H1 (cell line): ENCODE results near the gene CMTM2. TPM values are rescaled to one million over a fixed set of nuclear protein-coding genes. Genes with fewer than 3 reads are reported as not detected.

Experiments
- CTCF ChIA-PET: fragments of 300-600 bp; sonication (Branson Sonifier 250); formaldehyde crosslinking; loops from one replicate; lab custom pipeline; 2021; ENCODE audit not compliant: partially characterized antibody; lab: Charles Lee
- POLR2A ChIA-PET: fragments of 300-600 bp; sonication (Branson Sonifier 250); formaldehyde crosslinking; loops from one replicate; lab custom pipeline; 2021; ENCODE audit warnings: inconsistent platforms; ENCODE audit not compliant: partially characterized antibody; lab: Charles Lee
- DNase-seq, 2 experiments: peaks; one replicate each; pipeline versions ENCODE4 v3.0.0 to v3.0.0-alpha.2; 2010 to 2022; ENCODE audit warnings: low spot score in 2 of 2, low read depth in 1 of 2, mixed read lengths in 1 of 2
- FAIRE-seq: peaks from 2 replicates; lab custom pipeline; 2011; peaks lifted over from hg19 to GRCh38; lab: Jason Lieb, UNC
- H2AFZ ChIP-seq: 2 replicates; pipeline ENCODE4 v1.8.1; 2012; ENCODE audit warnings: low read length, inconsistent platforms
- H2AK5ac ChIP-seq: 2 replicates; pipeline ENCODE4 v1.6.1; 2013; ENCODE audit warnings: low read depth, low read length
- H2BK120ac ChIP-seq: replicated peaks from 2 replicates; pipeline ENCODE3; 2013; ENCODE audit warnings: low read depth, low read length, inconsistent platforms
- H2BK12ac ChIP-seq: 2 replicates; pipeline ENCODE4 v1.6.1; 2013; ENCODE audit warnings: low read depth, low read length
- H2BK15ac ChIP-seq: 2 replicates; pipeline ENCODE4 v1.6.1; 2013; ENCODE audit warnings: low read length
- H2BK20ac ChIP-seq: 2 replicates; pipeline ENCODE4 v1.6.1; 2013; ENCODE audit warnings: low read length
- H2BK5ac ChIP-seq: 2 replicates; pipeline ENCODE4 v1.6.1; 2013; ENCODE audit warnings: low read depth, low read length
- H3K14ac ChIP-seq: 2 replicates; pipeline ENCODE4 v1.6.1; 2013; ENCODE audit warnings: inconsistent platforms; ENCODE audit not compliant: insufficient read length
- H3K18ac ChIP-seq: 2 replicates; pipeline ENCODE4 v1.6.1; 2013; ENCODE audit warnings: low read length; ENCODE audit errors: extremely low read depth
- H3K23ac ChIP-seq: 2 replicates; pipeline ENCODE4 v1.6.1; 2013; ENCODE audit warnings: inconsistent platforms; ENCODE audit not compliant: insufficient read length
- H3K23me2 ChIP-seq: 2 replicates; pipeline ENCODE4 v1.6.1; 2013; ENCODE audit warnings: low read depth, low read length
- H3K27ac ChIP-seq: 2 replicates; pipeline ENCODE4 v1.6.1; 2011; ENCODE audit warnings: low read depth, low read length, inconsistent platforms
- H3K27me3 ChIP-seq, 4 experiments: replicated peaks in 1 of 4; 1 replicate in 1 of 4; 2 replicates in 3 of 4; pipeline versions ENCODE4 v1.6.1 to v1.8.1; 2011 to 2013; ENCODE audit warnings: low read length in 3 of 4, mild to moderate bottlenecking in 3 of 4, inconsistent platforms in 2 of 4, mixed read lengths in 2 of 4, moderate library complexity in 1 of 4; ENCODE audit not compliant: control insufficient read depth in 3 of 4, insufficient read depth in 3 of 4; ENCODE audit errors: extremely low read depth in 1 of 4
- H3K36me3 ChIP-seq, 4 experiments: 2 replicates each; pipeline versions ENCODE4 v1.6.1 to v1.8.1; 2011 to 2013; ENCODE audit warnings: mild to moderate bottlenecking in 4 of 4, low read length in 3 of 4, moderate library complexity in 2 of 4, control low read depth in 1 of 4, inconsistent platforms in 1 of 4; ENCODE audit not compliant: insufficient read depth in 4 of 4, control insufficient read depth in 2 of 4
- H3K4ac ChIP-seq: replicated peaks from 2 replicates; pipeline ENCODE3; 2013; ENCODE audit warnings: low read length, low read depth, mixed read lengths, inconsistent platforms; ENCODE audit not compliant: insufficient read length
- H3K4me1 ChIP-seq, 4 experiments: replicated peaks in 1 of 4; 1 replicate in 1 of 4; 2 replicates in 3 of 4; pipeline versions ENCODE4 v1.6.1 to v1.8.1; 2011 to 2013; ENCODE audit warnings: low read length in 3 of 4, inconsistent platforms in 2 of 4, mixed read lengths in 1 of 4; ENCODE audit not compliant: insufficient read depth in 4 of 4, control insufficient read depth in 3 of 4
- H3K4me2 ChIP-seq, 2 experiments: 2 replicates each; pipeline versions ENCODE4 v1.6.1 to v1.8.1; 2011 to 2013; ENCODE audit warnings: low read depth in 2 of 2, low read length in 2 of 2, control low read depth in 1 of 2, inconsistent platforms in 1 of 2, mild to moderate bottlenecking in 1 of 2; ENCODE audit not compliant: insufficient read depth in 1 of 2
- H3K4me3 ChIP-seq, 4 experiments: fragments of 200-600, 300-600 bp in 1 of 4; sonication (generic), shearing (Covaris generic), sonication (Bioruptor Twin) in 1 of 4; 2 replicates each; pipeline versions ENCODE4 v1.5.1 to v1.8.1; 2011 to 2016; ENCODE audit warnings: low read length in 4 of 4, low read depth in 3 of 4, control low read depth in 2 of 4, inconsistent platforms in 2 of 4, mild to moderate bottlenecking in 2 of 4, mixed read lengths in 1 of 4, moderate library complexity in 1 of 4; ENCODE audit not compliant: insufficient read depth in 2 of 4; ENCODE audit errors: extremely low read depth in 1 of 4
- H3K56ac ChIP-seq: replicated peaks from 2 replicates; pipeline ENCODE3; 2013; ENCODE audit warnings: low read depth, mild to moderate bottlenecking, mixed read lengths, low read length, inconsistent platforms; ENCODE audit not compliant: insufficient read length
- H3K79me1 ChIP-seq: 2 replicates; pipeline ENCODE4 v1.6.1; 2013; ENCODE audit warnings: low read depth, low read length, control low read depth
- H3K79me2 ChIP-seq, 2 experiments: 2 replicates each; pipeline versions ENCODE4 v1.6.1 to v1.8.1; 2012 to 2013; ENCODE audit warnings: low read length in 2 of 2, mild to moderate bottlenecking in 2 of 2, inconsistent platforms in 1 of 2; ENCODE audit not compliant: insufficient read depth in 2 of 2, control insufficient read depth in 1 of 2
- H3K9ac ChIP-seq, 4 experiments: replicated peaks in 1 of 4; 1 replicate in 1 of 4; 2 replicates in 3 of 4; pipeline versions ENCODE4 v1.6.1 to v1.8.1; 2011 to 2013; ENCODE audit warnings: low read depth in 3 of 4, low read length in 3 of 4, control low read depth in 2 of 4, mild to moderate bottlenecking in 2 of 4, moderate library complexity in 2 of 4, inconsistent platforms in 1 of 4; ENCODE audit errors: extremely low read depth in 1 of 4
- H3K9me3 ChIP-seq, 2 experiments: 2 replicates each; pipeline versions ENCODE4 v1.6.1 to v1.8.1; 2012 to 2013; ENCODE audit warnings: mild to moderate bottlenecking in 2 of 2, moderate library complexity in 2 of 2, control low read depth in 1 of 2, inconsistent platforms in 1 of 2, low read depth in 1 of 2, low read length in 1 of 2, mixed read lengths in 1 of 2; ENCODE audit not compliant: insufficient read depth in 2 of 2
- H4K20me1 ChIP-seq, 2 experiments: replicated peaks in 1 of 2; 2 replicates each; pipeline versions ENCODE3 to v1.8.1; 2011 to 2013; ENCODE audit warnings: inconsistent platforms in 2 of 2, low read length in 2 of 2, mild to moderate bottlenecking in 1 of 2; ENCODE audit not compliant: insufficient read depth in 2 of 2, control insufficient read depth in 1 of 2
- H4K5ac ChIP-seq: 2 replicates; pipeline ENCODE4 v1.6.1; 2013; ENCODE audit warnings: low read length, low read depth, mixed read lengths, inconsistent platforms; ENCODE audit not compliant: insufficient read length
- H4K8ac ChIP-seq: 2 replicates; pipeline ENCODE4 v1.8.0; 2013; ENCODE audit warnings: mild to moderate bottlenecking, moderate library complexity, low read length, inconsistent platforms; ENCODE audit not compliant: insufficient read depth; ENCODE audit errors: extremely low read depth
- H4K91ac ChIP-seq: replicated peaks from 2 replicates; pipeline ENCODE3; 2013; ENCODE audit warnings: low read length, mixed read lengths, inconsistent platforms; ENCODE audit not compliant: insufficient read length
- ASH2L ChIP-seq: fragments of 200-600, 300-600 bp; sonication (generic); IDR thresholded peaks from one replicate; pipeline ENCODE4 v1.7.1; 2017; ENCODE audit warnings: low read length
- CHD2 ChIP-seq: IDR thresholded peaks from 2 replicates; pipeline ENCODE4 v1.6.1; 2012; ENCODE audit warnings: low read length, improper control_type of control experiment
- CREB1 ChIP-seq: IDR thresholded peaks from 2 replicates; pipeline ENCODE4 v1.6.1; 2012; ENCODE audit warnings: inconsistent platforms
- CTBP2 ChIP-seq: IDR thresholded peaks from 2 replicates; pipeline ENCODE4 v1.7.0; 2011; ENCODE audit warnings: borderline replicate concordance, mild to moderate bottlenecking, moderate library complexity, mixed read lengths, low read length; ENCODE audit not compliant: insufficient read depth, insufficient read length
- HDAC2 ChIP-seq, 2 experiments: fragments of 300-600 bp in 1 of 2; sonication (generic) in 1 of 2; IDR thresholded peaks; 2 replicates each; pipeline ENCODE4 v1.6.1; 2011 to 2012; ENCODE audit warnings: low read depth in 2 of 2, low read length in 2 of 2, mild to moderate bottlenecking in 2 of 2, moderate library complexity in 2 of 2, borderline replicate concordance in 1 of 2, inconsistent platforms in 1 of 2
- KDM4A ChIP-seq: IDR thresholded peaks from one replicate; pipeline ENCODE4 v1.7.1; 2012; ENCODE audit warnings: low read depth, mild to moderate bottlenecking, moderate library complexity, low read length, inconsistent platforms; ENCODE audit not compliant: severe bottlenecking
- MAFK ChIP-seq: IDR thresholded peaks from 2 replicates; pipeline ENCODE4 v1.6.1; 2012; ENCODE audit warnings: low read depth, mild to moderate bottlenecking, improper control_type of control experiment, low read length
- NANOG ChIP-seq: IDR thresholded peaks from 2 replicates; pipeline ENCODE4 v1.6.1; 2011; ENCODE audit warnings: low read length, low read depth, mild to moderate bottlenecking, inconsistent platforms; ENCODE audit not compliant: insufficient read depth, poor library complexity, severe bottlenecking
- POLR2A ChIP-seq, 2 experiments: IDR thresholded peaks; 1 replicate in 1 of 2; 2 replicates in 1 of 2; pipeline ENCODE4 v1.6.1; 2011; ENCODE audit warnings: low read depth in 2 of 2, low read length in 2 of 2, mild to moderate bottlenecking in 2 of 2; ENCODE audit errors: control extremely low read depth in 1 of 2
- RFX5 ChIP-seq: IDR thresholded peaks from 2 replicates; pipeline ENCODE4 v1.6.1; 2011; ENCODE audit warnings: low read depth, low read length, improper control_type of control experiment, borderline replicate concordance
- SIN3A ChIP-seq, 2 experiments: IDR thresholded peaks in 1 of 2; conservative IDR thresholded peaks in 1 of 2; 2 replicates each; pipeline ENCODE4 v1.6.1; 2011 to 2012; ENCODE audit warnings: low read length in 2 of 2, improper control_type of control experiment in 1 of 2, low read depth in 1 of 2, mild to moderate bottlenecking in 1 of 2
- TBP ChIP-seq: IDR thresholded peaks from 2 replicates; pipeline ENCODE4 v1.6.1; 2011; ENCODE audit warnings: low read depth, low read length, improper control_type of control experiment
- YY1 ChIP-seq: IDR thresholded peaks from 2 replicates; pipeline ENCODE4 v1.6.1; 2011; ENCODE audit warnings: low read depth, mild to moderate bottlenecking, low read length
- WGBS, 2 experiments: shearing (Covaris generic) in 1 of 2; methylation state at CpG; one replicate each; pipeline versions ENCODE4 v1.1.6 to v1.1.7; 2013 to 2015; ENCODE audit warnings: low lambda C conversion rate in 2 of 2, mixed read lengths in 2 of 2, inconsistent platforms in 1 of 2, low coverage in 1 of 2, missing lambda C conversion rate in 1 of 2; ENCODE audit not compliant: insufficient replicate concordance in 2 of 2, insufficient coverage in 1 of 2, insufficient read length in 1 of 2; ENCODE audit errors: extremely low coverage in 1 of 2, missing lambda C conversion rate in 1 of 2; 5-methylcytosine and 5-hydroxymethylcytosine counted together
- polyA plus RNA-seq, 7 experiments: library from polyadenylated mRNA; depleted of rRNA in 3 of 7; stranded (reverse) in 5 of 7; unstranded in 2 of 7; fragments of >200 nt in 5 of 7; fragments of 200-250 nt in 2 of 7; gene quantifications; 1 replicate in 5 of 7; 2 replicates in 1 of 7; 4 replicates in 1 of 7; pipeline versions ENCODE4 v1.2.1 to v1.2.3, GENCODE V29; 2011 to 2013; ENCODE audit warnings: missing spikeins in 2 of 7, mixed read lengths in 2 of 7
- total RNA-seq: library from RNA; stranded (reverse); fragmentation: NEBNext Ultra II Directional; extraction: Animal tissue kit (Norgen Biotek cat#: 25700); gene quantifications from 2 replicates; pipeline ENCODE4 v1.2.1, GENCODE V29; 2021
- TF ChIP-seq, protein P1 (sequence below): IDR thresholded peaks from 2 replicates; pipeline ENCODE4 v1.6.1; 2011; ENCODE audit warnings: low read depth, mild to moderate bottlenecking, low read length; ENCODE audit not compliant: insufficient read depth

CMTM2 gene
- total and polyA plus RNA-seq, 2 of the 8 experiments (the other 6 are each of a cell fraction or from before 2014, with no cell fraction given): not detected

- H3K4me1 ChIP-seq: peaks cover 0 to 10% (median 4%) of the 10 kb centered on the region in 4 experiments; a peak in 4 of 7 replicates
- DNase-seq: no peak
- H4K8ac ChIP-seq: no peak overlapping the region
- H4K91ac ChIP-seq: no peak overlapping the region
- no peak overlapping the region for H2AFZ ChIP-seq
- H4K5ac ChIP-seq: no peak overlapping the region
- no peak overlapping the region; a peak in 3 of 7 replicates for H3K9ac ChIP-seq
- no peak overlapping the region for H3K4me3 ChIP-seq
- H3K79me2 ChIP-seq: no peaks in the 10 kb centered on the region
- no peaks in the 10 kb centered on the region for H3K36me3 ChIP-seq
- no peaks in the 10 kb centered on the region for H3K23me2 ChIP-seq
- H3K27ac ChIP-seq: no peak overlapping the region
- H2AK5ac ChIP-seq: no peak overlapping the region
- H3K18ac ChIP-seq: no peak overlapping the region
- no peak overlapping the region for H2BK15ac ChIP-seq
- no peaks in the 10 kb centered on the region for H4K20me1 ChIP-seq
- no peak overlapping the region for H2BK20ac ChIP-seq
- H2BK120ac ChIP-seq: no peak overlapping the region
- TF ChIP-seq SIN3A (conservative IDR thresholded peaks at IDR 0.05 in 1 of 2, IDR thresholded peaks at IDR 0.05 in 1 of 2; ENCODE audit: low read depth in 1 of 2, low read length in 2 of 2) (no peak), KDM4A (no peak), HDAC2 (IDR thresholded peaks at IDR 0.05; ENCODE audit: borderline replicate concordance in 1 of 2, low read depth in 2 of 2, low read length in 2 of 2) (no peak), NANOG (no peak), POLR2A (IDR thresholded peaks at IDR 0.05; ENCODE audit: control extremely low read depth in 1 of 2, low read depth in 2 of 2, low read length in 2 of 2) (no peak), CHD2 (no peak), YY1 (no peak), CREB1 (no peak), RFX5 (no peak), MAFK (no peak), TBP (no peak), CTBP2 (no peak), ASH2L (no peak)
- TF ChIP-seq, protein P1, sequence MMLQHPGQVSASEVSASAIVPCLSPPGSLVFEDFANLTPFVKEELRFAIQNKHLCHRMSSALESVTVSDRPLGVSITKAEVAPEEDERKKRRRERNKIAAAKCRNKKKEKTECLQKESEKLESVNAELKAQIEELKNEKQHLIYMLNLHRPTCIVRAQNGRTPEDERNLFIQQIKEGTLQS: no peak
- no peaks in the 10 kb centered on the region for H3K79me1 ChIP-seq
- H2BK5ac ChIP-seq: no peak overlapping the region
- no peak overlapping the region for H3K14ac ChIP-seq
- no peak overlapping the region for H3K4ac ChIP-seq
- H2BK12ac ChIP-seq: no peak overlapping the region
- POLR2A ChIA-PET: interaction anchor here (1.2 to 1.3 kb wide), 2 partner anchors 12 to 19 kb away, joined by 3 to 4 read pairs; no protein-coding TSS in a partner anchor
- FAIRE-seq: peak; percentile 36
- CTCF ChIA-PET: interaction anchor here (1.0 to 1.9 kb wide), 4 partner anchors 9 to 96 kb away, joined by 3 to 6 read pairs (median 3); partner anchors contain the start of gene CKLF
- no peaks in the 10 kb centered on the region for H3K27me3 ChIP-seq
- WGBS, 2 experiments: 88% methylated on average over 3 of the region's 3 CpGs; no CpG with 5 or more reads in 1 of the 2 experiments
- no peak overlapping the region for H3K23ac ChIP-seq
- H3K9me3 ChIP-seq: no peaks in the 10 kb centered on the region
- no peak overlapping the region for H3K4me2 ChIP-seq
- H3K56ac ChIP-seq: no peak overlapping the region
These were observed 36.9 kb upstream of the CMTM2 start for GRCh38 chr16:66542396-66542795.
